Activated CD4-positive, alpha-beta memory T cell treated with anti-CD3 and anti-CD28 coated beads for 36 hours (primary cell): ENCODE results near the gene HMGCLL1. TPM values are rescaled to one million over a fixed set of nuclear protein-coding genes. Genes with fewer than 3 reads are reported as not detected.

Source experiments
- CTCF ChIA-PET: fragments of 350-600 bp; sonication (Branson Sonifier 250); formaldehyde crosslinking; loops from one replicate; lab custom pipeline; 2021; ENCODE audit warnings: antibody characterized with exemption, inconsistent platforms; lab: Charles Lee
- POLR2A ChIA-PET: fragments of 350-600 bp; sonication (Branson Sonifier 250); formaldehyde crosslinking; loops from one replicate; lab custom pipeline; 2021; ENCODE audit warnings: antibody characterized with exemption; lab: Charles Lee
- DNase-seq: peaks from one replicate; pipeline ENCODE4 v3.0.0-alpha.2; 2020
- H3K27ac Mint-ChIP-seq: one replicate; pipeline ENCODE4 v1.8.0; 2021; ENCODE audit warnings: mixed read lengths
- H3K27me3 Mint-ChIP-seq: one replicate; pipeline ENCODE4 v1.8.0; 2021; ENCODE audit warnings: mixed read lengths
- H3K36me3 Mint-ChIP-seq: one replicate; pipeline ENCODE4 v1.8.0; 2021; ENCODE audit warnings: mixed read lengths
- H3K4me1 Mint-ChIP-seq: one replicate; pipeline ENCODE4 v1.8.0; 2021; ENCODE audit warnings: low read depth, mixed read lengths
- H3K4me3 Mint-ChIP-seq: one replicate; pipeline ENCODE4 v1.8.0; 2021; ENCODE audit warnings: mild to moderate bottlenecking, mixed read lengths
- H3K9me3 Mint-ChIP-seq: one replicate; pipeline ENCODE4 v1.8.0; 2021; ENCODE audit warnings: mixed read lengths
- intact Hi-C: fragments of 100-400 bp; cut with micrococcal nuclease; formaldehyde crosslinking; loops from one replicate; pipeline ENCODE4 v1.15.1; 2023
- total RNA-seq, 2 experiments: library from RNA; stranded (reverse); gene quantifications; one replicate each; pipeline ENCODE4 v1.2.3, GENCODE V29; 2021

Gene HMGCLL1
- not detected for total RNA-seq

DNA sequence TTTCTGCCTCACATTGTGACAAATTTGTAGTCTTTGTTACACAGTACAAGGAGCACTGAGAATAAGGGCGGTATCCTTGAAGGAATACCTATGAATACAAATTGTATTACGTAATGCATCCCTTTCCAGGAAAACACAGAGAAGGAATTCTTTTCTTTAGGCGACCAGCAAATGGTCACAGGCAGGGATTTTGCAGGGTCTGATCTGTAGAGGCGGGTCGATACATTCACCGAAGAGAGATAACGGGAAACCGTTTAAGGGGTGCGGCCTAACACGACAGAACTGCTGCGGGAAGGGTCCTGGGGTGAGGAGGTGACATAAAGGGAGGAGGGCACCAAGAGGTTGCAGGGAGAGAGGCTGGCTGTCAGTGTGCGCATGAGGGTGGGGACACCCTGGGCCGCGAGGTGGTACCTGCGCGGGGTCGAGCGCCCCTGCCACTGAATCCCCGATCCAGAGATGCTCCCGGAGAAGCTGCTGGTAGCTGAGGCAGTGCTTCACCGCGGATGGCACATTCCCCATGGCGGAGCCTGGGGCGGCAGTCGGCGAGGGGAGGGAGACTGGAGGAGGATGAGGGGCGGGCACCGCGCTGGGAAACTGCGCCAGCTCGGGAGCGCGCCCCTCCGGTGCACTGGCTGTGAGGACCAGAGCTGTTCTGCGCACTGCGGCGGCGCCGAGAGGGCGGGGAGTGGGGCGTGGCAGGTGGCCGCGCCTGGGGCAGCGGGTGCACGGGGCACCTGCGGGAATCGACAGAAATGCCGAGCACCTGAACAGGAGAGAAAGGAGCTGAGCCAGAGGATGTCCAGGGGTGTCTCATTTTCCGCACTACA, at the start of gene HMGCLL1:
TSS of gene HMGCLL1 (minus strand) at position 656 of the 827 bp plus-strand sequence. CDS start at position 519, 137 bp downstream.
- intact Hi-C loops, result no loop called here
- ChIA-PET CTCF (no interaction called here), POLR2A (no interaction called here)
- DNase-seq, result no peak
- H3K36me3 Mint-ChIP-seq, result no peaks in the 10 kb centered on the region
- peaks cover 3% of the 10 kb centered on the region for H3K27me3 Mint-ChIP-seq
- H3K4me1 Mint-ChIP-seq, result no peaks in the 10 kb centered on the region
- H3K4me3 Mint-ChIP-seq, result no peak within 1 kb of the TSS
- H3K27ac Mint-ChIP-seq, result no peak within 1 kb of the TSS
- H3K9me3 Mint-ChIP-seq, result peaks cover 7% of the 10 kb centered on the region

DNA sequence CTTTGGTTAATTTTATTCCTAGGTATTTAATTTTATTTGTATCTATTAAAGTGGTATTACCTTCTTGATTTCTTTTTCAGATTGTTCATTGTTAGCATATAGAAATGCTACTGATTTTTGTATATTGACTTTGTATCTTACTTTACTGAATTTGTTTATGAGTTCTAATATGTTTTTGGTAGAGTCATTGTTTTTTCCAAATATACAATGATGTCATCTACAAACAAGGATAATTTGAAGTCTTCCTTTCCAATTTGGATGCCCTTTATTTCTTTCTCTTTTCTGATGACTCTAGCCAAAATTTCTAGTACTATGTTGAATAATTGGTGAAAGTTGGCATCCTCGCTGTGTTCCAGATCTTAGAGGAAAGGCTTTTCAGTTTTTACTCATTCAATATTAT, 43.0 kb upstream of the HMGCLL1 start:
- Mint-ChIP-seq H3K4me1 (no peaks in the 10 kb centered on the region), H3K9me3 (peaks cover 20% of the 10 kb centered on the region), H3K36me3 (no peaks in the 10 kb centered on the region), H3K4me3 (no peak overlapping the region), H3K27ac (no peak overlapping the region), H3K27me3 (no peaks in the 10 kb centered on the region)
- CTCF ChIA-PET, result no interaction called here
- POLR2A ChIA-PET, result no interaction called here
- intact Hi-C loops, result no loop called here
- DNase-seq, result no peak

GRCh38 chr6:55621244-55621643, 42.3 kb upstream of the HMGCLL1 start:
- no peaks in the 10 kb centered on the region for H3K4me1 Mint-ChIP-seq
- peaks cover 22% of the 10 kb centered on the region for H3K9me3 Mint-ChIP-seq
- intact Hi-C loops, result no loop called here
- POLR2A ChIA-PET, result no interaction called here
- no peak overlapping the region for H3K27ac Mint-ChIP-seq
- no peak for DNase-seq
- CTCF ChIA-PET, result no interaction called here
- H3K27me3 Mint-ChIP-seq, result no peaks in the 10 kb centered on the region
- no peaks in the 10 kb centered on the region for H3K36me3 Mint-ChIP-seq
- no peak overlapping the region for H3K4me3 Mint-ChIP-seq

GRCh38 chr6:55617272-55617671, 38.3 kb upstream of the HMGCLL1 start:
- Mint-ChIP-seq H3K27me3 (no peaks in the 10 kb centered on the region), H3K36me3 (no peaks in the 10 kb centered on the region), H3K9me3 (peaks cover 23% of the 10 kb centered on the region), H3K4me3 (no peak overlapping the region), H3K27ac (no peak overlapping the region), H3K4me1 (no peaks in the 10 kb centered on the region)
- DNase-seq, result no peak
- intact Hi-C loops, result no loop called here
- POLR2A ChIA-PET, result no interaction called here
- CTCF ChIA-PET, result no interaction called here

DNA sequence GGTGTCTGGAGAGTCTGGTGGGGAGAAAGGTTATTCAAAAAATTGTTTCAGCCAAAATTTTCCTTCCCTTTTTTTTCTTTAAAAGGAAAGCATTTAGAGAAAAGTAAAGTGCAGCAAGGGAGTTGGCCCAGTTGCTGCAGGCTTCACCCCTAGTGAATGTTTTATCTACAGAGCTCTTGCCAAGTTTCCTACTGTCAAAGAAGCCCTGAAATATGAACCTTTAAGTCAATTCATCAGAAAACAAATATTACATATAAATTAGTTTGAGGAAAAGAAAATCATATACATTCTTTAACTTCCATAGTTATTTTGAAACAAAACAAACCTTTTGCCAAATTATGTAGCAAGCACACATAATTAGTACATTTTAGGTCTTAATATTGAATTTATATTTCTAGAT, 25.0 kb upstream of the HMGCLL1 start:
- H3K4me3 Mint-ChIP-seq, result no peak overlapping the region
- ChIA-PET CTCF (no interaction called here), POLR2A (no interaction called here)
- H3K36me3 Mint-ChIP-seq, result no peaks in the 10 kb centered on the region
- H3K27me3 Mint-ChIP-seq, result no peaks in the 10 kb centered on the region
- H3K27ac Mint-ChIP-seq, result no peak overlapping the region
- H3K4me1 Mint-ChIP-seq, result no peaks in the 10 kb centered on the region
- no peak for DNase-seq
- peaks cover 14% of the 10 kb centered on the region for H3K9me3 Mint-ChIP-seq
- intact Hi-C loops, result no loop called here

DNA sequence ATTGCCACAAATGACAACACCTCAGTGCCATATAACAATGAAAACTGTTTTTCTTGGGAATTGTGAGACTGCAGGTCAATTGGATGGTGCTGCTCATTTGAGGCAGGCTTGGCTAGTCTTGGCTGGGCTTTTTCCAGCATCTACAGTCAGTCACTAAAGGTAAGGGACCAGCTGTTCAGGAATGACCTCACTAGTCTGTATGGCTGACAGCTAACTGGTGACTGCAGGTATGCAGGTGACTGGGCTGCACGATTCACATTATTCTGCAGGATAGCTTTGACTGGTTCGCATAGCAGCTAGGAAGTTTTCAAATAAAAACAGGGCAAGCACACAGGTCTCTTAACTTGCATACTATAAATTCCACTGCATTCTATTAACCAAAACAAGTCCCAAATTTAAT, 22.1 kb upstream of the HMGCLL1 start:
- intact Hi-C loops, result no loop called here
- Mint-ChIP-seq H3K4me3 (no peak overlapping the region), H3K4me1 (no peaks in the 10 kb centered on the region), H3K9me3 (peaks cover 7% of the 10 kb centered on the region), H3K36me3 (no peaks in the 10 kb centered on the region), H3K27me3 (no peaks in the 10 kb centered on the region), H3K27ac (no peak overlapping the region)
- POLR2A ChIA-PET, result no interaction called here
- DNase-seq, result no peak
- CTCF ChIA-PET, result no interaction called here

GRCh38 chr6:55594442-55594841, 15.4 kb upstream of the HMGCLL1 start:
- peaks cover 8% of the 10 kb centered on the region for H3K9me3 Mint-ChIP-seq
- no peak for DNase-seq
- ChIA-PET POLR2A (no interaction called here), CTCF (no interaction called here)
- no peak overlapping the region for H3K27ac Mint-ChIP-seq
- no peaks in the 10 kb centered on the region for H3K36me3 Mint-ChIP-seq
- intact Hi-C loops, result no loop called here
- no peaks in the 10 kb centered on the region for H3K4me1 Mint-ChIP-seq
- H3K4me3 Mint-ChIP-seq, result no peak overlapping the region
- no peaks in the 10 kb centered on the region for H3K27me3 Mint-ChIP-seq

GRCh38 chr6:55584654-55585354, 5.8 kb upstream of the HMGCLL1 start:
- Mint-ChIP-seq H3K4me1 (no peaks in the 10 kb centered on the region), H3K4me3 (no peak overlapping the region), H3K9me3 (peaks cover 16% of the 10 kb centered on the region), H3K36me3 (no peaks in the 10 kb centered on the region), H3K27ac (no peak overlapping the region), H3K27me3 (no peaks in the 10 kb centered on the region)
- ChIA-PET CTCF (no interaction called here), POLR2A (no interaction called here)
- intact Hi-C loops, result no loop called here
- no peak for DNase-seq

- H3K27me3 Mint-ChIP-seq, result peaks cover 3% of the 10 kb centered on the region
- H3K4me3 Mint-ChIP-seq, result no peak overlapping the region
- DNase-seq, result no peak
- intact Hi-C loops, result no loop called here
- H3K9me3 Mint-ChIP-seq, result peaks cover 9% of the 10 kb centered on the region
- no peaks in the 10 kb centered on the region for H3K4me1 Mint-ChIP-seq
- no peaks in the 10 kb centered on the region for H3K36me3 Mint-ChIP-seq
- ChIA-PET CTCF (no interaction called here), POLR2A (no interaction called here)
- no peak overlapping the region for H3K27ac Mint-ChIP-seq
These were observed 2.2 kb downstream of the HMGCLL1 start for GRCh38 chr6:55576811-55577210.

DNA sequence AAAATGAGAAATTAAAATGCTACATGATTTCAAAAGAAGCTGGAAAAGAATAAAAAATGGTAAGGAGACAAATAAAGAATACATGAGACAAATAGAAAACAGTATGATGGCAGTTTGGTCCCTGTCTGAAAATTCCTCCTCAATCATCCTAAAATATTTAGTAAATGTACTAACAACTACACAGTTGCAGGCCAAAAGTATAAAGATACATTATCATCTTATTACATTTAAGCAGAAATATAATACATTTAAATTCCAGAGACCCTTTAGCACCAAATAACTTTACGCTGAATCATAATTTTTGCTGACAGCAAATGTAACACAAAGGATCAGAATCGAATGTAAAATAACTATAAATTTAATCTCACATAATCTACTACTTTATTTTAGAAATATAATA, 4.4 kb downstream of the HMGCLL1 start:
- no peaks in the 10 kb centered on the region for H3K4me1 Mint-ChIP-seq
- intact Hi-C loops, result no loop called here
- POLR2A ChIA-PET, result no interaction called here
- no peak for DNase-seq
- H3K27ac Mint-ChIP-seq, result no peak overlapping the region
- peaks cover 8% of the 10 kb centered on the region for H3K9me3 Mint-ChIP-seq
- CTCF ChIA-PET, result no interaction called here
- H3K4me3 Mint-ChIP-seq, result no peak overlapping the region
- peaks cover 3% of the 10 kb centered on the region for H3K27me3 Mint-ChIP-seq
- H3K36me3 Mint-ChIP-seq, result no peaks in the 10 kb centered on the region

GRCh38 chr6:55569638-55570037, 9.4 kb downstream of the HMGCLL1 start:
- CTCF ChIA-PET, result interaction anchor here (0.6 kb wide), 1 partner anchor 9 kb away, joined by 3 read pairs; no protein-coding TSS in a partner anchor
- intact Hi-C loops, result no loop called here

DNA sequence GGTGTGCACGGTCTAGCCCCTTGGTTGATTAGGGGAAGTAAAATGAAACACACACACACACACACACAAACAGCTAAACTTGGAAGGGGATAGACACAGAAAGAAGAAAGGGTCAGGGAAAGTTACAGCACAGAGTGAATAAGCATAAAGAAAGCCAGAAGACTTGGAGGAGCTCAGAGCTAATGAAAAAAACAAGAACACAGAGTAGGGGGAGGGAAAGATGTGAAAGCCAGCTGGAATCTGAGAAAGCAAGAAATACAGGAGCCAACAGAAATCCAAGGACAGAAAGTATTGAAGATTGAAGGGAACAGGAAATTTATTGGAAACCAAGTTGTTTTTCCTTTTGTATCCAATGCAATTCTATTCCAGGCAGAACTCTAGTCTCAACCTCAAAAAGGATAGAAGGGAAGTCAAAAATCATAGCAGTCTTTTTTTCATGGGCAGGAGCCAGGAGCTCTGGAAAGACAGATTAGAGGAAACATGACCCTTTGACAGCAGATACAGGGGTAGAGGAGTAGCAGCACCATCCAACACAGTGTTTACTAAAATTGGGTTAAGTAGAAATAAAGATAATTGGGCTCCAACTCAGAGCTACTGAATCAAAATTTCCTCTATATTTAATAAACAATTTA, 10.1 kb downstream of the HMGCLL1 start:
- intact Hi-C loops, result no loop called here
- H3K4me3 Mint-ChIP-seq, result no peak overlapping the region
- ChIA-PET POLR2A (no interaction called here), CTCF (no interaction called here)
- no peaks in the 10 kb centered on the region for H3K4me1 Mint-ChIP-seq
- H3K27ac Mint-ChIP-seq, result no peak overlapping the region
- no peak for DNase-seq
- H3K9me3 Mint-ChIP-seq, result peaks cover 15% of the 10 kb centered on the region
- H3K36me3 Mint-ChIP-seq, result no peaks in the 10 kb centered on the region
- no peaks in the 10 kb centered on the region for H3K27me3 Mint-ChIP-seq

More at GRCh38 chr6:55569638-55570037, 9.4 kb downstream of the HMGCLL1 start:
- Mint-ChIP-seq H3K9me3 (peaks cover 15% of the 10 kb centered on the region), H3K27ac (no peak overlapping the region), H3K4me1 (no peaks in the 10 kb centered on the region), H3K36me3 (no peaks in the 10 kb centered on the region), H3K27me3 (no peaks in the 10 kb centered on the region), H3K4me3 (no peak overlapping the region)
- POLR2A ChIA-PET, result no interaction called here
- DNase-seq, result no peak
